K562 (cell line): ENCODE measurements around the gene DNASE1L1. TPM values are rescaled to one million over a fixed set of nuclear protein-coding genes. Genes with fewer than 3 reads are reported as not detected.

Experiments
- ATAC-seq: fragments of 200-7000 bp; cut with Tn5 transposase; 3 replicates; pipeline ENCODE4 v1.9.1; 2020; ENCODE audit warnings: moderate library complexity
- BruUV-seq: library from RNA; stranded (reverse); fragments of 400-500 nt; replicated peaks from 2 replicates; lab custom pipeline; 2021; lab: Mats Ljungman, UMichigan
- CTCF ChIA-PET: fragments of 300-600 bp; formaldehyde crosslinking; extraction: SDS; loops from one replicate; lab custom pipeline; 2021; ENCODE audit warnings: low intra/inter-chr PET ratio; lab: Yijun Ruan, JAX
- POLR2A ChIA-PET: fragments of 300-600, 350-650 bp; sonication (Branson Sonifier 250); formaldehyde crosslinking; extraction: SDS; loops from one replicate; lab custom pipeline; 2021; ENCODE audit warnings: antibody characterized with exemption, inconsistent platforms; lab: Yijun Ruan, JAX
- DNase-seq, 4 experiments: peaks; one replicate each; pipeline versions ENCODE4 v3.0.0 to v3.0.0-alpha.2; 2011 to 2018; ENCODE audit warnings: low spot score in 3 of 4, mixed read lengths in 3 of 4; ENCODE audit errors: extremely low read depth in 1 of 4
- FAIRE-seq: peaks from 2 replicates; lab custom pipeline; 2011; peaks lifted over from hg19 to GRCh38; lab: Jason Lieb, UNC
- H2AFZ ChIP-seq: 2 replicates; pipeline ENCODE4 v1.6.0; 2011; ENCODE audit warnings: low read depth, low read length, control low read depth, inconsistent platforms
- H3K27ac ChIP-seq: fragments of 200-600 bp; 3 replicates; pipeline ENCODE4 v1.8.0; 2011; ENCODE audit warnings: low read depth, mild to moderate bottlenecking, control low read depth, inconsistent platforms, low read length, moderate library complexity, mixed read lengths; ENCODE audit errors: extremely low read depth
- H3K27me3 ChIP-seq, 2 experiments: fragments of 300-600 bp in 1 of 2; 2 replicates in 1 of 2; 3 replicates in 1 of 2; pipeline versions ENCODE4 v1.6.0 to v1.8.0; 2011; ENCODE audit warnings: inconsistent platforms in 2 of 2, low read length in 2 of 2, mild to moderate bottlenecking in 1 of 2, mixed read lengths in 1 of 2, moderate library complexity in 1 of 2; ENCODE audit not compliant: control insufficient read depth in 2 of 2, insufficient read depth in 2 of 2
- H3K36me3 ChIP-seq: fragments of 300-600 bp; 3 replicates; pipeline ENCODE4 v1.8.0; 2011; ENCODE audit warnings: mild to moderate bottlenecking, low read length, inconsistent platforms; ENCODE audit not compliant: control insufficient read depth, insufficient read depth
- H3K4me1 ChIP-seq, 2 experiments: fragments of 200-600 bp in 1 of 2; replicated peaks in 1 of 2; 2 replicates in 1 of 2; 3 replicates in 1 of 2; pipeline versions ENCODE4 v1.5.1 to v1.8.0; 2011; ENCODE audit warnings: inconsistent platforms in 2 of 2, low read length in 2 of 2, mild to moderate bottlenecking in 1 of 2, mixed read lengths in 1 of 2, moderate library complexity in 1 of 2; ENCODE audit not compliant: control insufficient read depth in 2 of 2, insufficient read depth in 2 of 2
- H3K4me2 ChIP-seq: 2 replicates; pipeline ENCODE4 v1.6.1; 2011; ENCODE audit warnings: low read length, control low read depth, inconsistent platforms, mixed read lengths; ENCODE audit not compliant: insufficient read depth
- H3K4me3 ChIP-seq: fragments of 200-600 bp; sonication (generic), shearing (Covaris generic); 2 replicates; pipeline ENCODE4 v1.5.1; 2016; ENCODE audit warnings: control low read depth, inconsistent platforms
- H3K79me2 ChIP-seq: fragments of 200-600 bp; 3 replicates; pipeline ENCODE4 v1.8.0; 2011; ENCODE audit warnings: low read length, inconsistent platforms; ENCODE audit not compliant: control insufficient read depth, insufficient read depth
- H3K9ac ChIP-seq, 2 experiments: 2 replicates each; pipeline versions ENCODE4 v1.6.0 to v1.6.1; 2011; ENCODE audit warnings: low read depth in 2 of 2, low read length in 2 of 2, control low read depth in 1 of 2, inconsistent platforms in 1 of 2, mild to moderate bottlenecking in 1 of 2, mixed read lengths in 1 of 2; ENCODE audit not compliant: insufficient read depth in 1 of 2
- H3K9me1 ChIP-seq: one replicate; pipeline ENCODE4 v1.6.0; 2011; ENCODE audit warnings: inconsistent platforms, mild to moderate bottlenecking, low read length, moderate library complexity; ENCODE audit not compliant: control insufficient read depth, insufficient read depth
- H3K9me3 ChIP-seq: replicated peaks from 2 replicates; pipeline ENCODE4 v1.5.1; 2011; ENCODE audit warnings: low read depth, low read length, inconsistent platforms; ENCODE audit not compliant: control insufficient read depth, insufficient read depth
- H4K20me1 ChIP-seq: replicated peaks from 2 replicates; pipeline ENCODE4 v1.6.1; 2011; ENCODE audit warnings: low read length, inconsistent platforms, mixed read lengths; ENCODE audit not compliant: control insufficient read depth, insufficient read depth
- ELF1 ChIP-seq: fragments of 200-800 bp; sonication (Bioruptor generic); IDR thresholded peaks from 2 replicates; pipeline ENCODE4 v1.6.1; 2016; ENCODE audit warnings: missing genetic modification characterization, missing compliant biosample characterization
- GABPA ChIP-seq: fragments of 200-800 bp; sonication (Bioruptor generic); conservative IDR thresholded peaks from 2 replicates; pipeline ENCODE4 v1.6.1; 2016; ENCODE audit warnings: low read depth, missing genetic modification characterization, missing compliant biosample characterization
- L3MBTL2 ChIP-seq: fragments of 450-650 bp; IDR thresholded peaks from 2 replicates; pipeline ENCODE4 v1.6.1; 2016; ENCODE audit warnings: mild to moderate bottlenecking, moderate library complexity
- RBM22 ChIP-seq: fragments of 200-400 bp; formaldehyde crosslinking; IDR thresholded peaks from 2 replicates; pipeline ENCODE4 v1.6.1; 2018; ENCODE audit warnings: low read length, low read depth; ENCODE audit not compliant: poor library complexity, severe bottlenecking
- ZNF766 ChIP-seq: fragments of 200-800 bp; sonication (Bioruptor generic); conservative IDR thresholded peaks from 2 replicates; pipeline ENCODE4 v1.6.1; 2016; ENCODE audit warnings: missing genetic modification characterization, missing compliant biosample characterization
- WGBS: fragments of 100-300 bp; shearing (Covaris generic); methylation state at CpG from one replicate; pipeline ENCODE4 v1.1.6; 2016; ENCODE audit warnings: low coverage, mixed read lengths; ENCODE audit not compliant: insufficient coverage; ENCODE audit errors: missing lambda C conversion rate; 5-methylcytosine and 5-hydroxymethylcytosine counted together
- in situ Hi-C: fragments of 300-500 bp; cut with MboI; formaldehyde crosslinking; loops from 4 replicates; pipeline ENCODE4 v1.15.0; 2018; ENCODE audit warnings: inconsistent platforms, mixed read lengths
- intact Hi-C: fragments of 100-400 bp; cut with micrococcal nuclease; formaldehyde crosslinking; loops from 2 replicates; pipeline ENCODE4 v1.14.2; 2022
- polyA plus RNA-seq, 8 experiments: library from polyadenylated mRNA; depleted of rRNA in 4 of 8; stranded (reverse) in 5 of 8; unstranded in 3 of 8; fragments of >200 nt; fragmentation: Nextera tagmentation in 2 of 8; fragmentation: Illumina TruSeq in 1 of 8; extraction: Ambion mirVana in 2 of 8; extraction: Trizol in 1 of 8; gene quantifications; 2 replicates each; pipeline versions ENCODE4 v1.2.1 to v1.2.3, GENCODE V29; 2011 to 2014; ENCODE audit warnings: inconsistent platforms in 1 of 8, missing spikeins in 1 of 8
- total RNA-seq, 7 experiments: library from RNA; depleted of rRNA in 6 of 7; stranded (reverse); fragments of >200 nt in 6 of 7; fragmentation: Illumina TruSeq in 2 of 7; extraction: Trizol in 2 of 7; gene quantifications; 2 replicates each; pipeline versions ENCODE4 v1.2.1 to v1.2.3, GENCODE V29; 2011 to 2021; ENCODE audit warnings: low replicate concordance in 1 of 7
- TF ChIP-seq, protein P1 (sequence below): fragments of 450-650 bp; IDR thresholded peaks from 2 replicates; pipeline ENCODE4 v1.6.1; 2014; ENCODE audit warnings: low read depth, mild to moderate bottlenecking, moderate library complexity, borderline replicate concordance
- TF ChIP-seq, protein P2 (sequence below): fragments of 450-650 bp; IDR thresholded peaks from 2 replicates; pipeline ENCODE4 v1.6.1; 2017; ENCODE audit warnings: mild to moderate bottlenecking, moderate library complexity
- TF ChIP-seq, protein P3 (sequence below), 2 experiments: fragments of 450-650 bp; IDR thresholded peaks; 2 replicates each; pipeline ENCODE4 v1.6.1; 2018; ENCODE audit warnings: mild to moderate bottlenecking in 2 of 2, low read depth in 1 of 2; ENCODE audit not compliant: partially characterized antibody in 2 of 2

Gene DNASE1L1
- total and polyA plus RNA-seq, 9 of the 15 experiments (the other 6 are each of a cell fraction or from before 2014, with no cell fraction given), result 0.73 to 12.6 (median 7.9) TPM

DNA sequence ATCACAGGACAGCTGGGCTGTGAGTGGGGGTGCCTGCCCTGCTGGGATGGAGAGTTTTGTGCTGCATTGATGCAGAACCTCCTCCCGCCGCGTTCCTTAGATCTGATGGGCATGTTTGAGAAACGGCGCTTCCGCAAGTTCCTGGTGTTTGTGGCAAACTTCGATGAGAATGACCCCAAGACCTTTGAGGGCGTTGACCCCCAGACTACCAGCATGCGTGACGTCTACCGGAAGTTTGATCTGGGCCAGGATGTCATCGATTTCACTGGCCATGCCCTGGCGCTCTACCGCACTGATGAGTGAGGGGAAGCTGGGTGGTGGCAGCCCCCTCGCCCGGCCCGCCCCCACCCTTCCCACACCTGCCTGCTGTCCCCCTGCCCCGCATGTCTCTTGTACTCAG lies 30.8 kb upstream of the DNASE1L1 start:
- Histone ChIP-seq H3K27me3 (no peaks in the 10 kb centered on the region), H3K36me3 (peaks cover 54% of the 10 kb centered on the region; the same call in 2 of the 3 replicates), H4K20me1 (peaks cover 5% of the 10 kb centered on the region; the same call in 1 of the 2 replicates), H3K9me1 (peaks cover 3% of the 10 kb centered on the region), H3K9ac (no peak overlapping the region), H3K79me2 (peaks cover 30% of the 10 kb centered on the region), H3K9me3 (no peaks in the 10 kb centered on the region), H3K4me2 (no peak overlapping the region), H2AFZ (no peak overlapping the region), H3K4me1 (peaks cover 6 to 48% of the 10 kb centered on the region in 2 experiments; a peak in 4 of 5 replicates), H3K4me3 (no peak overlapping the region), H3K27ac (no peak overlapping the region)
- WGBS, result 88% methylated on average over 9 of the region's 18 CpGs
- BruUV-seq, result no TSS peak
- FAIRE-seq, result no peak
- DNase-seq, result no peak
- POLR2A ChIA-PET, result no interaction called here
- TF ChIP-seq ELF1 (no peak), RBM22 (no peak), L3MBTL2 (no peak), GABPA (tag) (no peak), ZNF766 (CRISPR knock-in tag) (no peak)
- TF ChIP-seq, protein P1, sequence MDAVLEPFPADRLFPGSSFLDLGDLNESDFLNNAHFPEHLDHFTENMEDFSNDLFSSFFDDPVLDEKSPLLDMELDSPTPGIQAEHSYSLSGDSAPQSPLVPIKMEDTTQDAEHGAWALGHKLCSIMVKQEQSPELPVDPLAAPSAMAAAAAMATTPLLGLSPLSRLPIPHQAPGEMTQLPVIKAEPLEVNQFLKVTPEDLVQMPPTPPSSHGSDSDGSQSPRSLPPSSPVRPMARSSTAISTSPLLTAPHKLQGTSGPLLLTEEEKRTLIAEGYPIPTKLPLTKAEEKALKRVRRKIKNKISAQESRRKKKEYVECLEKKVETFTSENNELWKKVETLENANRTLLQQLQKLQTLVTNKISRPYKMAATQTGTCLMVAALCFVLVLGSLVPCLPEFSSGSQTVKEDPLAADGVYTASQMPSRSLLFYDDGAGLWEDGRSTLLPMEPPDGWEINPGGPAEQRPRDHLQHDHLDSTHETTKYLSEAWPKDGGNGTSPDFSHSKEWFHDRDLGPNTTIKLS, result no peak
- TF ChIP-seq, protein P2, sequence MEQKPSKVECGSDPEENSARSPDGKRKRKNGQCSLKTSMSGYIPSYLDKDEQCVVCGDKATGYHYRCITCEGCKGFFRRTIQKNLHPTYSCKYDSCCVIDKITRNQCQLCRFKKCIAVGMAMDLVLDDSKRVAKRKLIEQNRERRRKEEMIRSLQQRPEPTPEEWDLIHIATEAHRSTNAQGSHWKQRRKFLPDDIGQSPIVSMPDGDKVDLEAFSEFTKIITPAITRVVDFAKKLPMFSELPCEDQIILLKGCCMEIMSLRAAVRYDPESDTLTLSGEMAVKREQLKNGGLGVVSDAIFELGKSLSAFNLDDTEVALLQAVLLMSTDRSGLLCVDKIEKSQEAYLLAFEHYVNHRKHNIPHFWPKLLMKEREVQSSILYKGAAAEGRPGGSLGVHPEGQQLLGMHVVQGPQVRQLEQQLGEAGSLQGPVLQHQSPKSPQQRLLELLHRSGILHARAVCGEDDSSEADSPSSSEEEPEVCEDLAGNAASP, result no peak
- TF ChIP-seq, protein P3, sequence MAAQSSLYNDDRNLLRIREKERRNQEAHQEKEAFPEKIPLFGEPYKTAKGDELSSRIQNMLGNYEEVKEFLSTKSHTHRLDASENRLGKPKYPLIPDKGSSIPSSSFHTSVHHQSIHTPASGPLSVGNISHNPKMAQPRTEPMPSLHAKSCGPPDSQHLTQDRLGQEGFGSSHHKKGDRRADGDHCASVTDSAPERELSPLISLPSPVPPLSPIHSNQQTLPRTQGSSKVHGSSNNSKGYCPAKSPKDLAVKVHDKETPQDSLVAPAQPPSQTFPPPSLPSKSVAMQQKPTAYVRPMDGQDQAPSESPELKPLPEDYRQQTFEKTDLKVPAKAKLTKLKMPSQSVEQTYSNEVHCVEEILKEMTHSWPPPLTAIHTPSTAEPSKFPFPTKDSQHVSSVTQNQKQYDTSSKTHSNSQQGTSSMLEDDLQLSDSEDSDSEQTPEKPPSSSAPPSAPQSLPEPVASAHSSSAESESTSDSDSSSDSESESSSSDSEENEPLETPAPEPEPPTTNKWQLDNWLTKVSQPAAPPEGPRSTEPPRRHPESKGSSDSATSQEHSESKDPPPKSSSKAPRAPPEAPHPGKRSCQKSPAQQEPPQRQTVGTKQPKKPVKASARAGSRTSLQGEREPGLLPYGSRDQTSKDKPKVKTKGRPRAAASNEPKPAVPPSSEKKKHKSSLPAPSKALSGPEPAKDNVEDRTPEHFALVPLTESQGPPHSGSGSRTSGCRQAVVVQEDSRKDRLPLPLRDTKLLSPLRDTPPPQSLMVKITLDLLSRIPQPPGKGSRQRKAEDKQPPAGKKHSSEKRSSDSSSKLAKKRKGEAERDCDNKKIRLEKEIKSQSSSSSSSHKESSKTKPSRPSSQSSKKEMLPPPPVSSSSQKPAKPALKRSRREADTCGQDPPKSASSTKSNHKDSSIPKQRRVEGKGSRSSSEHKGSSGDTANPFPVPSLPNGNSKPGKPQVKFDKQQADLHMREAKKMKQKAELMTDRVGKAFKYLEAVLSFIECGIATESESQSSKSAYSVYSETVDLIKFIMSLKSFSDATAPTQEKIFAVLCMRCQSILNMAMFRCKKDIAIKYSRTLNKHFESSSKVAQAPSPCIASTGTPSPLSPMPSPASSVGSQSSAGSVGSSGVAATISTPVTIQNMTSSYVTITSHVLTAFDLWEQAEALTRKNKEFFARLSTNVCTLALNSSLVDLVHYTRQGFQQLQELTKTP (IDR thresholded peaks at IDR 0.05; ENCODE audit: low read depth in 1 of 2, partially characterized antibody in 2 of 2), result no peak
- in situ Hi-C loops (no loop called here), intact Hi-C loops (no loop called here)
- ATAC-seq, result no peak
- CTCF ChIA-PET, result no interaction called here
